ENCODE data around the gene MAPRE2.

Gene MAPRE2

DNA sequence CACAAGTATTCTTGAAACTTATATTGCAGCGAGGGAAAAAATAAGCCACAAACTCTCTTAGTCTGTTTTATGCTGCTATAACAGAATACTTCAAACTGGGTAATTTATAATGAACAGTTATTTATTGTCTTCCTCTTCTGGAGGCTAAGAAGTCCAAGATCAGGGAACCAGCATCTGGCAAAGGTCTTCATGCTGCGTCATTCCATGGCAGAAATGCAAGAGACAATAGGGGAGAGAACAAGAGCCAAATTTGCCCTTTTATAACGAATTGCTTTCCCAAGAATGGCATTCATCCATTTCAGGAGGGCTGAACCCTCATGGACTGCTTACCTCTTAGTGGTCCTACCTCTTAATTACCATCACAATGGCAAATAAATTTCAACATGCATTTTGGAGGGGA, 46.5 kb downstream of the MAPRE2 start:
- TF ChIP-seq EGR1 (IDR thresholded peaks at IDR 0.05), result no peak
- TF ChIP-seq RAD21 (IDR thresholded peaks at IDR 0.05; ENCODE audit: low read depth), result no peak
- TF ChIP-seq NFIC (IDR thresholded peaks at IDR 0.05), result no peak
- TF ChIP-seq YY1 (IDR thresholded peaks at IDR 0.05; ENCODE audit: low read depth), result no peak
- no peak for TF ChIP-seq TCF12 (IDR thresholded peaks at IDR 0.05; ENCODE audit: low read depth)
- no peak for TF ChIP-seq EP300 (IDR thresholded peaks at IDR 0.05; ENCODE audit: borderline replicate concordance)
- TF ChIP-seq CREB1 (IDR thresholded peaks at IDR 0.05; ENCODE audit: low read depth), result no peak
- no peak for TF ChIP-seq CEBPB (IDR thresholded peaks at IDR 0.05)
- no peak for TF ChIP-seq TAF1 (IDR thresholded peaks at IDR 0.05; ENCODE audit: low read depth)
- TF ChIP-seq FOXM1 (IDR thresholded peaks at IDR 0.05; ENCODE audit: borderline replicate concordance, low read depth), result no peak
- no peak for TF ChIP-seq ZBTB7A (IDR thresholded peaks at IDR 0.05; ENCODE audit: low read depth)
- no peak for TF ChIP-seq TEAD4 (IDR thresholded peaks at IDR 0.05)
- TF ChIP-seq, protein P1, sequence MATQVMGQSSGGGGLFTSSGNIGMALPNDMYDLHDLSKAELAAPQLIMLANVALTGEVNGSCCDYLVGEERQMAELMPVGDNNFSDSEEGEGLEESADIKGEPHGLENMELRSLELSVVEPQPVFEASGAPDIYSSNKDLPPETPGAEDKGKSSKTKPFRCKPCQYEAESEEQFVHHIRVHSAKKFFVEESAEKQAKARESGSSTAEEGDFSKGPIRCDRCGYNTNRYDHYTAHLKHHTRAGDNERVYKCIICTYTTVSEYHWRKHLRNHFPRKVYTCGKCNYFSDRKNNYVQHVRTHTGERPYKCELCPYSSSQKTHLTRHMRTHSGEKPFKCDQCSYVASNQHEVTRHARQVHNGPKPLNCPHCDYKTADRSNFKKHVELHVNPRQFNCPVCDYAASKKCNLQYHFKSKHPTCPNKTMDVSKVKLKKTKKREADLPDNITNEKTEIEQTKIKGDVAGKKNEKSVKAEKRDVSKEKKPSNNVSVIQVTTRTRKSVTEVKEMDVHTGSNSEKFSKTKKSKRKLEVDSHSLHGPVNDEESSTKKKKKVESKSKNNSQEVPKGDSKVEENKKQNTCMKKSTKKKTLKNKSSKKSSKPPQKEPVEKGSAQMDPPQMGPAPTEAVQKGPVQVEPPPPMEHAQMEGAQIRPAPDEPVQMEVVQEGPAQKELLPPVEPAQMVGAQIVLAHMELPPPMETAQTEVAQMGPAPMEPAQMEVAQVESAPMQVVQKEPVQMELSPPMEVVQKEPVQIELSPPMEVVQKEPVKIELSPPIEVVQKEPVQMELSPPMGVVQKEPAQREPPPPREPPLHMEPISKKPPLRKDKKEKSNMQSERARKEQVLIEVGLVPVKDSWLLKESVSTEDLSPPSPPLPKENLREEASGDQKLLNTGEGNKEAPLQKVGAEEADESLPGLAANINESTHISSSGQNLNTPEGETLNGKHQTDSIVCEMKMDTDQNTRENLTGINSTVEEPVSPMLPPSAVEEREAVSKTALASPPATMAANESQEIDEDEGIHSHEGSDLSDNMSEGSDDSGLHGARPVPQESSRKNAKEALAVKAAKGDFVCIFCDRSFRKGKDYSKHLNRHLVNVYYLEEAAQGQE (IDR thresholded peaks at IDR 0.05; ENCODE audit: low read depth), result no peak
- TF ChIP-seq, protein P2, sequence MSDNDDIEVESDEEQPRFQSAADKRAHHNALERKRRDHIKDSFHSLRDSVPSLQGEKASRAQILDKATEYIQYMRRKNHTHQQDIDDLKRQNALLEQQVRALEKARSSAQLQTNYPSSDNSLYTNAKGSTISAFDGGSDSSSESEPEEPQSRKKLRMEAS (IDR thresholded peaks at IDR 0.05), result no peak
- TF ChIP-seq, protein P3, sequence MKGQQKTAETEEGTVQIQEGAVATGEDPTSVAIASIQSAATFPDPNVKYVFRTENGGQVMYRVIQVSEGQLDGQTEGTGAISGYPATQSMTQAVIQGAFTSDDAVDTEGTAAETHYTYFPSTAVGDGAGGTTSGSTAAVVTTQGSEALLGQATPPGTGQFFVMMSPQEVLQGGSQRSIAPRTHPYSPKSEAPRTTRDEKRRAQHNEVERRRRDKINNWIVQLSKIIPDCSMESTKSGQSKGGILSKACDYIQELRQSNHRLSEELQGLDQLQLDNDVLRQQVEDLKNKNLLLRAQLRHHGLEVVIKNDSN (IDR thresholded peaks at IDR 0.05), result no peak

DNA sequence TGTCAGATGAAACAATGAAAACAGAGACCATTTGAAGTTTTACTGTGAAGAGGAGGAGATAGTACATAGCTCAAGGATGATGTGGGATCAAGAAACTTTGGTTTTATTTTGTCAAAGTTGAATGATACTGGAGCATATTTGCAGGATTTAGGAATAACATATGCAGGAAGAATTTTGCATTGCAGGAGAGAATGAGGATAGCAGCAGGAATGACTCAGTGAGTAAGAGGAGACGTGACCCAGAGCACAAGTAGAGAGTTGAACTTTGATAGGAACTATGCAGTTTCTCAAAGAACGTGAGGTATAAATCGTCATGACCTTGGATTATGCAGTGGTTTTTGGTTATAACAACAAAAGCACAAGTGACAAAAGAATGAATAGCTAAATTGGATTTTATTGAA, 47.7 kb downstream of the MAPRE2 start:
- TF ChIP-seq FOXM1 (IDR thresholded peaks at IDR 0.05; ENCODE audit: borderline replicate concordance, low read depth) (no peak), TCF12 (IDR thresholded peaks at IDR 0.05; ENCODE audit: low read depth) (no peak), TEAD4 (IDR thresholded peaks at IDR 0.05) (no peak), CEBPB (IDR thresholded peaks at IDR 0.05) (no peak), YY1 (IDR thresholded peaks at IDR 0.05; ENCODE audit: low read depth) (no peak), RAD21 (IDR thresholded peaks at IDR 0.05; ENCODE audit: low read depth) (no peak), NFIC (IDR thresholded peaks at IDR 0.05) (no peak), EGR1 (IDR thresholded peaks at IDR 0.05) (no peak), EP300 (IDR thresholded peaks at IDR 0.05; ENCODE audit: borderline replicate concordance) (no peak), ZBTB7A (IDR thresholded peaks at IDR 0.05; ENCODE audit: low read depth) (no peak), TAF1 (IDR thresholded peaks at IDR 0.05; ENCODE audit: low read depth) (no peak), CREB1 (IDR thresholded peaks at IDR 0.05; ENCODE audit: low read depth) (no peak)
- TF ChIP-seq, protein P3 (IDR thresholded peaks at IDR 0.05), result no peak
- TF ChIP-seq, protein P1 (IDR thresholded peaks at IDR 0.05; ENCODE audit: low read depth), result no peak
- TF ChIP-seq, protein P2 (IDR thresholded peaks at IDR 0.05), result no peak

DNA sequence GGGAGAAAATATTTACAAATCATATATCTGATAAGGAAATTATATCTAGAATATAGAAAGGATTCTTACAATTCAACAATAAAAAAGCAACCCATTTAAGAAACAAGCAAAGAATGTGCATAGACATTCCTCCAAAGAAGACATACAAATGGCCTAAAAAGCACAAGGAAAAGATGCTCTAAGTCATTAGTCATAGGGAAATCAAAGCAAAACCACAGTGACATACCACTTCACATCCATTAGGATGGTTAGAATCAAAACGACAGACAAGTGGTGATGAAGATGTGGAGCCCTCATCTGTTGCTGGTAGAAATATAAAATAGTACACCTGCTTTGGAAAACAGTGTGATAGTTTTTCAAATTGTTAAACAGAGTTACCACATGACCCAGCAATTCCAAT, 48.2 kb downstream of the MAPRE2 start:
- TF ChIP-seq CREB1 (IDR thresholded peaks at IDR 0.05; ENCODE audit: low read depth), result no peak
- TF ChIP-seq, protein P3 (IDR thresholded peaks at IDR 0.05), result no peak
- TF ChIP-seq, protein P2 (IDR thresholded peaks at IDR 0.05), result no peak
- TF ChIP-seq TEAD4 (IDR thresholded peaks at IDR 0.05), result no peak
- no peak for TF ChIP-seq TCF12 (IDR thresholded peaks at IDR 0.05; ENCODE audit: low read depth)

DNA sequence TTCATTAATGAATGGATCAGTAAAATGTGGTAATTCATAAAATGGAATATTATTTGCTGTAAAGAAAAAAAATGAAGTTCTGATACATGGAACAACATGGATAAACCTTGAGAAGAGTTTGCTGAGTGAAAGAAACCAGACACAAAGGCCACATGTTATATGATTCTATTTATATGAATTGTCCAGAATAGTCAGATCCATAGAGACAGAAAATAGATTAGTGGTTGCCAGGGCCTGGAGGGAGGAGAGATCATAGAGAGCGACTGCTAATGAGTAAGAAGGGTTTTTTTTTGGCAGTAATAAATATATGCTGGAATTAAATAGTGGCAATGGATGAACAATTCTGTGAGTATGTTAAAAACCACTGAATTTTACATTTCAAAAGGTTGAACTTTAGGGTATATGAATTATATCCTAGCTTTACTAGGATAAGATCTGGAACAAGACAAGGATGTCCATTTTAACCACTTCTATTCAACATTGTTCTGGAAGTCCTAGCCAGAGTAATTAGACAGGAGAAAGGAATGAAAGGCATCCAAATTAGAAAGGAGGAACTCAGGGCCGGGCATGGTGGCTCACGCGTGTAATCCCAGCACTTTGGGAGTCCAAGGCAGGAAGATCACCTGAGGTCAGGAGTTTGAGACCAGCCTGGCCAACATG, 48.8 kb downstream of the MAPRE2 start:
- TF ChIP-seq CEBPB (IDR thresholded peaks at IDR 0.05) (no peak), EP300 (IDR thresholded peaks at IDR 0.05; ENCODE audit: borderline replicate concordance) (no peak), NFIC (IDR thresholded peaks at IDR 0.05) (no peak), TAF1 (IDR thresholded peaks at IDR 0.05; ENCODE audit: low read depth) (no peak), TEAD4 (IDR thresholded peaks at IDR 0.05) (no peak), ZBTB7A (IDR thresholded peaks at IDR 0.05; ENCODE audit: low read depth) (no peak), YY1 (IDR thresholded peaks at IDR 0.05; ENCODE audit: low read depth) (no peak), FOXM1 (IDR thresholded peaks at IDR 0.05; ENCODE audit: borderline replicate concordance, low read depth) (no peak), RAD21 (IDR thresholded peaks at IDR 0.05; ENCODE audit: low read depth) (no peak), CREB1 (IDR thresholded peaks at IDR 0.05; ENCODE audit: low read depth) (no peak), EGR1 (IDR thresholded peaks at IDR 0.05) (no peak), TCF12 (IDR thresholded peaks at IDR 0.05; ENCODE audit: low read depth) (no peak)
- TF ChIP-seq, protein P1 (IDR thresholded peaks at IDR 0.05; ENCODE audit: low read depth), result no peak
- TF ChIP-seq, protein P3 (IDR thresholded peaks at IDR 0.05), result no peak
- TF ChIP-seq, protein P2 (IDR thresholded peaks at IDR 0.05), result no peak
